OCI-LY1 (cell line): ENCODE results near the gene NDUFA11.
A peak's percentile ranks its signal among the peaks of the same experiment; 100 is the strongest.

Experiments used
- H2AFZ ChIP-seq: fragments of 200-600 bp; sonication (generic), shearing (Covaris generic); 2 replicates; pipeline ENCODE4 v1.6.0; 2014; ENCODE audit warnings: antibody characterized with exemption, mild to moderate bottlenecking, low read length
- H3F3A ChIP-seq: fragments of 200-600 bp; sonication (generic), shearing (Covaris generic); 2 replicates; pipeline ENCODE4 v1.6.0; 2014; ENCODE audit warnings: mild to moderate bottlenecking, antibody characterized with exemption, low read length, moderate library complexity; ENCODE audit not compliant: insufficient read depth
- H3K27ac ChIP-seq: fragments of 200-600 bp; sonication (generic); 2 replicates; pipeline ENCODE4 v1.5.1; 2014; ENCODE audit warnings: low read length, mixed run types, mild to moderate bottlenecking, low read depth; ENCODE audit not compliant: poor library complexity, severe bottlenecking
- H3K27me3 ChIP-seq: fragments of 200-600 bp; sonication (generic); 2 replicates; pipeline ENCODE4 v1.6.0; 2014; ENCODE audit warnings: antibody characterized with exemption, mild to moderate bottlenecking, low read length, moderate library complexity; ENCODE audit not compliant: insufficient read depth
- H3K36me3 ChIP-seq: fragments of 200-600 bp; sonication (generic); 2 replicates; pipeline ENCODE4 v1.6.1; 2014; ENCODE audit warnings: mild to moderate bottlenecking, antibody characterized with exemption, low read length, moderate library complexity, mixed read lengths; ENCODE audit not compliant: insufficient read depth
- H3K4me1 ChIP-seq: fragments of 200-600 bp; sonication (generic); 2 replicates; pipeline ENCODE4 v1.5.1; 2014; ENCODE audit warnings: mild to moderate bottlenecking, low read length, moderate library complexity; ENCODE audit not compliant: insufficient read depth, severe bottlenecking
- H3K4me2 ChIP-seq: fragments of 200-600 bp; sonication (generic), shearing (Covaris generic); 2 replicates; pipeline ENCODE4 v1.6.1; 2014; ENCODE audit warnings: low read length
- H3K4me3 ChIP-seq: fragments of 200-600 bp; sonication (generic); 2 replicates; pipeline ENCODE4 v1.5.1; 2014; ENCODE audit warnings: low read length, low read depth, mild to moderate bottlenecking, mixed read lengths; ENCODE audit not compliant: poor library complexity, severe bottlenecking
- H3K79me2 ChIP-seq: fragments of 200-600 bp; shearing (Covaris generic); 2 replicates; pipeline ENCODE4 v1.6.1; 2016; ENCODE audit warnings: mixed run types, low read length, mixed read lengths; ENCODE audit not compliant: insufficient read depth
- H3K9ac ChIP-seq: fragments of 200-600 bp; sonication (generic), shearing (Covaris generic); 2 replicates; pipeline ENCODE4 v1.6.1; 2014; ENCODE audit warnings: mild to moderate bottlenecking, low read length, mixed read lengths
- H3K9me2 ChIP-seq: fragments of 200-600 bp; sonication (generic), shearing (Covaris generic); 2 replicates; pipeline ENCODE4 v1.6.1; 2014; ENCODE audit warnings: low read depth, mild to moderate bottlenecking, low read length, mixed read lengths
- H3K9me3 ChIP-seq: fragments of 200-600 bp; shearing (Covaris generic); 2 replicates; pipeline ENCODE4 v1.6.1; 2014; ENCODE audit warnings: low read length, mixed read lengths
- H4K20me1 ChIP-seq: fragments of 200-600 bp; sonication (generic), shearing (Covaris generic); 2 replicates; pipeline ENCODE4 v1.6.0; 2016; ENCODE audit warnings: mild to moderate bottlenecking, low read length; ENCODE audit not compliant: insufficient read depth
- EZH2 ChIP-seq: fragments of 200-600 bp; sonication (generic), shearing (Covaris generic); IDR thresholded peaks from 2 replicates; pipeline ENCODE4 v1.8.0; 2017; ENCODE audit warnings: borderline replicate concordance, mixed run types, mild to moderate bottlenecking, antibody characterized with exemption, low read length, moderate library complexity, mixed read lengths
- TF ChIP-seq, protein P1 (sequence below): fragments of 200-600 bp; sonication (generic), shearing (Covaris generic); IDR thresholded peaks from 2 replicates; pipeline ENCODE4 v1.5.1; 2017; ENCODE audit warnings: mild to moderate bottlenecking, antibody characterized with exemption, low read length, moderate library complexity, mixed read lengths

Gene NDUFA11

DNA sequence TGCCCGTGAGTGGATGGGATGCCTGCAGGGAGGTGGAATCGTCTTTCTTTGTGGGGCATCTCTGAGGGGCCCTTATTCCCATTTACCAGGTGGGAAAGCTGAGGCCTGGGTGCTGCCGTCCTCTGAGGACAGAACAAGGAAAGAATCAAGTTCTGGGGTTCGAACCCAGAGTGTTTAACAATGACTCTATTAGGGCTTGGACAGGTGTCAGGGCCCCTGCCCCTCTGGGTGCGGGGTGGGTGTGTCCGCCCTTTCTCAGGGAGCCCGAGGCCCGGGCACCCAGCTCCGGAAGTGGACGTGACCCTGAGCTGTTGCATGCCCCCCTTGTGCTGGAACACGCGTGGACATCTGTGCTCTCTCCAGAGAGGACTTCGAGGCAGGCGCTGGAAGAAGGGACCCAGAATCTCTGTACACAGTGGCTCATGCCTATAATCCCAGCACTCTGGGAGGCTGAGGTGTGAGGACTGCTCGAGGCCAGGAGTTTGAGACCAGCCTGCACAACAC lies 10.8 kb downstream of the NDUFA11 start:
- no peaks in the 10 kb centered on the region for H3K79me2 ChIP-seq
- H3K4me2 ChIP-seq, result no peak overlapping the region
- no peaks in the 10 kb centered on the region for H4K20me1 ChIP-seq
- TF ChIP-seq EZH2, result no peak
- TF ChIP-seq, protein P1, sequence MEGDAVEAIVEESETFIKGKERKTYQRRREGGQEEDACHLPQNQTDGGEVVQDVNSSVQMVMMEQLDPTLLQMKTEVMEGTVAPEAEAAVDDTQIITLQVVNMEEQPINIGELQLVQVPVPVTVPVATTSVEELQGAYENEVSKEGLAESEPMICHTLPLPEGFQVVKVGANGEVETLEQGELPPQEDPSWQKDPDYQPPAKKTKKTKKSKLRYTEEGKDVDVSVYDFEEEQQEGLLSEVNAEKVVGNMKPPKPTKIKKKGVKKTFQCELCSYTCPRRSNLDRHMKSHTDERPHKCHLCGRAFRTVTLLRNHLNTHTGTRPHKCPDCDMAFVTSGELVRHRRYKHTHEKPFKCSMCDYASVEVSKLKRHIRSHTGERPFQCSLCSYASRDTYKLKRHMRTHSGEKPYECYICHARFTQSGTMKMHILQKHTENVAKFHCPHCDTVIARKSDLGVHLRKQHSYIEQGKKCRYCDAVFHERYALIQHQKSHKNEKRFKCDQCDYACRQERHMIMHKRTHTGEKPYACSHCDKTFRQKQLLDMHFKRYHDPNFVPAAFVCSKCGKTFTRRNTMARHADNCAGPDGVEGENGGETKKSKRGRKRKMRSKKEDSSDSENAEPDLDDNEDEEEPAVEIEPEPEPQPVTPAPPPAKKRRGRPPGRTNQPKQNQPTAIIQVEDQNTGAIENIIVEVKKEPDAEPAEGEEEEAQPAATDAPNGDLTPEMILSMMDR, result no peak
- H3K4me3 ChIP-seq, result no peak overlapping the region
- H3K4me1 ChIP-seq, result no peaks in the 10 kb centered on the region
- peaks cover 28% of the 10 kb centered on the region for H3K36me3 ChIP-seq
- H3K27me3 ChIP-seq, result peaks cover 5% of the 10 kb centered on the region; the same call in 1 of the 2 replicates
- H3K27ac ChIP-seq, result no peak overlapping the region
- no peaks in the 10 kb centered on the region; the same call in 1 of the 2 replicates for H3F3A ChIP-seq
- no peaks in the 10 kb centered on the region for H3K9me3 ChIP-seq
- H2AFZ ChIP-seq, result no peak overlapping the region
- H3K9ac ChIP-seq, result no peak overlapping the region
- H3K9me2 ChIP-seq, result no peaks in the 10 kb centered on the region

- Histone ChIP-seq H3F3A (no peaks in the 10 kb centered on the region; the same call in 1 of the 2 replicates), H3K4me1 (no peaks in the 10 kb centered on the region), H2AFZ (no peak overlapping the region), H3K27me3 (peaks cover 5% of the 10 kb centered on the region; the same call in 1 of the 2 replicates), H3K9me3 (no peaks in the 10 kb centered on the region), H3K9ac (no peak overlapping the region), H4K20me1 (no peaks in the 10 kb centered on the region), H3K36me3 (peaks cover 25% of the 10 kb centered on the region), H3K9me2 (no peaks in the 10 kb centered on the region), H3K27ac (no peak overlapping the region), H3K4me2 (no peak overlapping the region), H3K79me2 (no peaks in the 10 kb centered on the region), H3K4me3 (no peak overlapping the region)
- TF ChIP-seq, protein P1, result peak; percentile 61
- TF ChIP-seq EZH2, result no peak
Measured at GRCh38 chr19:5891938-5892771, 11.4 kb downstream of the NDUFA11 start.

GRCh38 chr19:5891572-5891937 lies 12.0 kb downstream of the NDUFA11 start:
- TF ChIP-seq, protein P1, result no peak
- TF ChIP-seq EZH2, result no peak

More at GRCh38 chr19:5891572-5891937, 12.0 kb downstream of the NDUFA11 start:
- Histone ChIP-seq H3K27me3 (peaks cover 5% of the 10 kb centered on the region; the same call in 1 of the 2 replicates), H3K4me3 (no peak overlapping the region), H3F3A (no peaks in the 10 kb centered on the region; the same call in 1 of the 2 replicates), H3K4me1 (no peaks in the 10 kb centered on the region), H3K9me3 (no peaks in the 10 kb centered on the region), H3K79me2 (no peaks in the 10 kb centered on the region), H3K9me2 (no peaks in the 10 kb centered on the region), H2AFZ (no peak overlapping the region), H3K4me2 (no peak overlapping the region), H3K9ac (no peak overlapping the region), H3K36me3 (peaks cover 19% of the 10 kb centered on the region), H3K27ac (no peak overlapping the region), H4K20me1 (no peaks in the 10 kb centered on the region)
